ENCODE results near the gene SEPTIN8.

SEPTIN8 gene

GRCh38 chr5:132777209-132778069 is at the start of gene SEPTIN8 (continued):
- TF ChIP-seq ZNF341 (tag by site-specific recombination; IDR thresholded peaks at IDR 0.05; ENCODE audit: low read depth) (peak; percentile 67), ZNF121 (tag by site-specific recombination; IDR thresholded peaks at IDR 0.05) (no peak), ZNF596 (tag by site-specific recombination; IDR thresholded peaks at IDR 0.05) (no peak), ZBTB7A (tag by site-specific recombination; IDR thresholded peaks at IDR 0.05; ENCODE audit: low read depth) (peak; percentile 76; the same call in 1 of the 2 replicates), ZNF610 (tag by site-specific recombination; IDR thresholded peaks at IDR 0.05; ENCODE audit: borderline replicate concordance) (no peak), ZSCAN18 (tag by site-specific recombination; IDR thresholded peaks at IDR 0.05) (no peak), ZBTB20 (tag by site-specific recombination; IDR thresholded peaks at IDR 0.05) (peak; percentile 72), ZNF311 (tag by site-specific recombination; IDR thresholded peaks at IDR 0.05; ENCODE audit: borderline replicate concordance) (no peak), ZNF292 (tag by site-specific recombination; IDR thresholded peaks at IDR 0.05; ENCODE audit: borderline replicate concordance, low read depth) (no peak), ZNF280D (tag by site-specific recombination; IDR thresholded peaks at IDR 0.05) (no peak), KLF9 (tag by site-specific recombination; IDR thresholded peaks at IDR 0.05; ENCODE audit: low read depth) (no peak), ZNF645 (tag by site-specific recombination; IDR thresholded peaks at IDR 0.05) (no peak), ZNF600 (tag by site-specific recombination; IDR thresholded peaks at IDR 0.05) (no peak), SCRT1 (tag by site-specific recombination; IDR thresholded peaks at IDR 0.05; ENCODE audit: borderline replicate concordance) (peak; percentile 38; the same call in 1 of the 2 replicates), ZNF585B (tag by site-specific recombination; IDR thresholded peaks at IDR 0.05) (no peak), ZNF132 (tag by site-specific recombination; IDR thresholded peaks at IDR 0.05; ENCODE audit: borderline replicate concordance) (no peak), ZNF544 (tag by site-specific recombination; IDR thresholded peaks at IDR 0.05) (no peak), GLI4 (tag by site-specific recombination; IDR thresholded peaks at IDR 0.05) (no peak), ZBTB21 (tag by site-specific recombination; IDR thresholded peaks at IDR 0.05) (no peak), ZNF214 (tag by site-specific recombination; IDR thresholded peaks at IDR 0.05; ENCODE audit: borderline replicate concordance) (no peak), ZNF785 (tag by site-specific recombination; IDR thresholded peaks at IDR 0.05) (no peak), TRIM28 (IDR thresholded peaks at IDR 0.05; ENCODE audit: borderline replicate concordance, low read length) (no peak), MEIS1 (CRISPR knock-in tag; IDR thresholded peaks at IDR 0.05; ENCODE audit: borderline replicate concordance) (no peak), ZFP41 (tag by site-specific recombination; IDR thresholded peaks at IDR 0.05; ENCODE audit: borderline replicate concordance) (no peak), SP3 (tag by site-specific recombination; IDR thresholded peaks at IDR 0.05) (peak; percentile 35; the same call in 1 of the 2 replicates), ZNF335 (tag by site-specific recombination; conservative IDR thresholded peaks at IDR 0.05) (peak; percentile 72), KLF8 (tag by site-specific recombination; IDR thresholded peaks at IDR 0.05) (no peak), ZSCAN5A (tag by site-specific recombination; IDR thresholded peaks at IDR 0.05) (no peak), INSM2 (tag by site-specific recombination; IDR thresholded peaks at IDR 0.05) (no peak), YY2 (tag by site-specific recombination; IDR thresholded peaks at IDR 0.05) (no peak), ZBTB1 (tag by site-specific recombination; IDR thresholded peaks at IDR 0.05) (no peak), ZNF37A (tag by site-specific recombination; IDR thresholded peaks at IDR 0.05) (no peak), ZNF16 (tag by site-specific recombination; IDR thresholded peaks at IDR 0.05; ENCODE audit: low read depth) (no peak)
